NCI-H1048 (cell line): Measurements from ENCODE around the gene SPIRE1.
"Not testable (repeated sequence)": the region's sequence is repeated elsewhere in the genome, so short reads cannot be mapped to it uniquely, and the experiment has no call there.

Source experiments
- DNase-seq: peaks from one replicate; lab custom pipeline; 2025; lab: John Stamatoyannopoulos, UW

Gene SPIRE1

GRCh38 chr18:12552879-12553242 is 105.0 kb downstream of the SPIRE1 start:
- no peak for DNase-seq

GRCh38 chr18:12551943-12552878 is 105.7 kb downstream of the SPIRE1 start:
- DNase-seq: not testable (repeated sequence)

GRCh38 chr18:12551466-12551865 is 106.4 kb downstream of the SPIRE1 start:
- not testable (repeated sequence) for DNase-seq

- DNase-seq: no peak
These were observed 114.2 kb downstream of the SPIRE1 start for GRCh38 chr18:12543697-12544096.

GRCh38 chr18:12540751-12541150 is 117.2 kb downstream of the SPIRE1 start:
- DNase-seq: no peak

- DNase-seq: not testable (repeated sequence)
These were observed 118.7 kb downstream of the SPIRE1 start for GRCh38 chr18:12539158-12539557.

GRCh38 chr18:12534820-12535219 is 123.1 kb downstream of the SPIRE1 start:
- no peak for DNase-seq

GRCh38 chr18:12532661-12533060 is 125.2 kb downstream of the SPIRE1 start:
- DNase-seq: no peak

GRCh38 chr18:12531749-12532148 is 126.2 kb downstream of the SPIRE1 start:
- DNase-seq: no peak

- DNase-seq: no peak
These were observed 137.4 kb downstream of the SPIRE1 start for GRCh38 chr18:12520442-12520992.

- DNase-seq: no peak
These were observed 138.9 kb downstream of the SPIRE1 start for GRCh38 chr18:12518832-12519531.

- no peak for DNase-seq
These were observed 139.6 kb downstream of the SPIRE1 start for GRCh38 chr18:12518326-12518725.

- DNase-seq: no peak
These were observed 140.6 kb downstream of the SPIRE1 start for GRCh38 chr18:12517142-12517825.

GRCh38 chr18:12516049-12516630 is 141.8 kb downstream of the SPIRE1 start:
- no peak for DNase-seq

- no peak for DNase-seq
These were observed 142.4 kb downstream of the SPIRE1 start for GRCh38 chr18:12515550-12515949.

- DNase-seq: no peak
These were observed 150.9 kb downstream of the SPIRE1 start for GRCh38 chr18:12507007-12507406.

GRCh38 chr18:12500986-12501385 is 156.9 kb downstream of the SPIRE1 start:
- DNase-seq: no peak

- DNase-seq: no peak
These were observed 160.1 kb downstream of the SPIRE1 start for GRCh38 chr18:12497839-12498238.

- no peak for DNase-seq
These were observed 160.6 kb downstream of the SPIRE1 start for GRCh38 chr18:12497296-12497695.

GRCh38 chr18:12492907-12493306 is 165.0 kb downstream of the SPIRE1 start:
- no peak for DNase-seq

- no peak for DNase-seq
These were observed 166.1 kb downstream of the SPIRE1 start for GRCh38 chr18:12491611-12492435.
